HepG2 (cell line): ENCODE data around the gene SKP1. TPM values are rescaled to one million over a fixed set of nuclear protein-coding genes. Genes with fewer than 3 reads are reported as not detected.
A peak's percentile ranks its signal among the peaks of the same experiment; 100 is the strongest.

Experiments used
- BCL6 ChIP-seq: IDR thresholded peaks from 2 replicates; pipeline ENCODE4 v1.6.1; 2016; ENCODE audit warnings: missing genetic modification reagents, missing compliant biosample characterization
- BHLHE40 ChIP-seq: IDR thresholded peaks from 2 replicates; pipeline ENCODE4 v1.6.1; 2011; ENCODE audit warnings: low read length, improper control_type of control experiment
- BRCA1 ChIP-seq: sonication (generic); formaldehyde crosslinking; IDR thresholded peaks from 2 replicates; pipeline ENCODE4 v1.4.0; 2020; ENCODE audit warnings: missing genetic modification reagents
- FOXA3 ChIP-seq: IDR thresholded peaks from 2 replicates; pipeline ENCODE4 v1.6.1; 2016; ENCODE audit warnings: missing genetic modification reagents, missing compliant biosample characterization
- POLR2AphosphoS2 ChIP-seq: IDR thresholded peaks from 2 replicates; pipeline ENCODE4 v1.6.1; 2011; ENCODE audit warnings: low read depth, low read length, improper control_type of control experiment
- SAP130 ChIP-seq: IDR thresholded peaks from 2 replicates; pipeline ENCODE4 v1.6.1; 2016; ENCODE audit warnings: low read depth
- TARDBP ChIP-seq: sonication (generic); formaldehyde crosslinking; IDR thresholded peaks from 2 replicates; pipeline ENCODE4 v1.8.0; 2022; ENCODE audit warnings: mild to moderate bottlenecking, missing genetic modification reagents
- YEATS2 ChIP-seq: sonication (generic); formaldehyde crosslinking; IDR thresholded peaks from 2 replicates; pipeline ENCODE4 v1.4.0; 2020; ENCODE audit warnings: missing genetic modification reagents, borderline replicate concordance
- ZBTB1 ChIP-seq: sonication (generic); formaldehyde crosslinking; IDR thresholded peaks from 2 replicates; pipeline ENCODE4 v1.4.0; 2020; ENCODE audit warnings: missing genetic modification reagents, borderline replicate concordance
- ZNF3 ChIP-seq: IDR thresholded peaks from 2 replicates; pipeline ENCODE4 v1.7.0; 2017; ENCODE audit warnings: inconsistent platforms
- ZNF546 ChIP-seq: sonication (generic); formaldehyde crosslinking; conservative IDR thresholded peaks from 2 replicates; pipeline ENCODE4 v1.8.1; 2023; ENCODE audit warnings: mild to moderate bottlenecking, missing genetic modification reagents
- polyA plus RNA-seq, 8 experiments: library from polyadenylated mRNA; depleted of rRNA in 3 of 8; stranded (reverse) in 7 of 8; unstranded in 1 of 8; fragments of >200 nt; fragmentation: Illumina TruSeq in 4 of 8; extraction: Trizol in 4 of 8; gene quantifications; 2 replicates each; pipeline versions ENCODE4 v1.2.1 to v1.2.3, GENCODE V29; 2011 to 2016; ENCODE audit warnings: low read depth in 4 of 8, missing spikeins in 1 of 8, mixed read lengths in 1 of 8; ENCODE audit not compliant: insufficient read depth in 1 of 8
- total RNA-seq, 5 experiments: library from RNA; depleted of rRNA; stranded (reverse); fragments of >200 nt; fragmentation: Illumina TruSeq; extraction: Trizol; gene quantifications; 2 replicates each; pipeline ENCODE4 v1.2.3, GENCODE V29; 2016; ENCODE audit warnings: low read depth in 1 of 5
- TF ChIP-seq, protein P1 (sequence below): sonication (generic); formaldehyde crosslinking; IDR thresholded peaks from 2 replicates; pipeline ENCODE4 v1.5.0; 2020; ENCODE audit warnings: mild to moderate bottlenecking, missing genetic modification reagents, borderline replicate concordance
- TF ChIP-seq, protein P2 (sequence below): sonication (generic); formaldehyde crosslinking; IDR thresholded peaks from 2 replicates; pipeline ENCODE4 v1.8.0; 2022; ENCODE audit warnings: missing genetic modification reagents, mild to moderate bottlenecking, moderate library complexity, borderline replicate concordance
- TF ChIP-seq, protein P3 (sequence below), 2 experiments: sonication (generic) in 1 of 2; formaldehyde crosslinking in 1 of 2; IDR thresholded peaks; 2 replicates each; pipeline versions ENCODE4 v1.6.1 to v1.9.0; 2014 to 2022; ENCODE audit warnings: antibody characterized with exemption in 1 of 2, borderline replicate concordance in 1 of 2, inconsistent platforms in 1 of 2, low read depth in 1 of 2, missing genetic modification reagents in 1 of 2
- TF ChIP-seq, protein P4 (sequence below): sonication (generic); IDR thresholded peaks from 2 replicates; pipeline ENCODE4 v1.6.1; 2016; ENCODE audit warnings: low read depth, borderline replicate concordance
- TF ChIP-seq, protein P5 (sequence below): sonication (generic); formaldehyde crosslinking; IDR thresholded peaks from 2 replicates; pipeline ENCODE4 v1.4.0; 2020; ENCODE audit warnings: missing genetic modification reagents; ENCODE audit errors: not compliant biosample characterization

SKP1 gene
- total and polyA plus RNA-seq, 2 of the 13 experiments (the other 11 are each of a cell fraction or from before 2014, with no cell fraction given): 134 to 340 TPM

DNA sequence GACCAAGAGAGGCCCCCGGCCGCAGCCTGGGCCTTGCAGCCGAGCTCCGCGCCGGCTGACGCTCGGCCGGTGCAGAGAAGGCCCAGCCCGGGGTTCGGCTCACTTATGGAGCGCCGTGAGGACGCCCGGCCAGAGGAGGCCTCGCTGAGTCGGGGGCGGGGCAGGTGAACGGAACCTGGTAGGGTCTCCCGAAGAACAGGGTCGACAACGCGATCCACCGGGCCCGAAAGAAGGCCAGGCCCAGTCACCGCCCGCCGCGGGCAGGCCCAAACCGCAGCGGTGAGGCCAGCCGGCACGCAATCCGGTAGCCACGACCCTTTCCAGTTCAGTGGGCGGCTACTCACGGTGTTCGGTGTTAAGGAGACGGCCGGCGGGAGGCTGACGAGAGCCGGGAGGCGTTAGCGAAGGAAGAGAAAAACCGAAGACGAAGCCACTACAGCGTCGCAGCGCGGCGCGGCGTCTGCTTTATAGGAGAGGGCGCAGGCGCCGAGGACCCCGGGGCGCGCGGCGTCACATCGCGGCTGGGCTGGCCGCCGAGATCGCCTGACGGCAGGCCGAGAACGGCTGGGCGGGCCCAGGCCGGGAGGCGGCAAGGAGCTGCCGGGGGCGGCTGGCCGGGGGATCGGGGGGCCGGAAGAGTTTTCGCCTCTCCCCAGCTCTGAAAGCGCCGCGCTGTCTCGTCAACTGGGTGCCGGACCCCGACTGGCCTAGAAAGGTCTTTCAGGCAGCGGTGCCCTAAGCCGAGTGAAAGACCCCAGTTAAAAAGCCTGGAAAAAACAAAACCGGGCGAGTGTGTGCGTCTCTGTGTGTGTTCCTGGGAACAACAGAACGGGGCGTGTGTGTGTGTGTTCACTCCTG is at the start of gene SKP1 (continued):
- TF ChIP-seq, protein P1, sequence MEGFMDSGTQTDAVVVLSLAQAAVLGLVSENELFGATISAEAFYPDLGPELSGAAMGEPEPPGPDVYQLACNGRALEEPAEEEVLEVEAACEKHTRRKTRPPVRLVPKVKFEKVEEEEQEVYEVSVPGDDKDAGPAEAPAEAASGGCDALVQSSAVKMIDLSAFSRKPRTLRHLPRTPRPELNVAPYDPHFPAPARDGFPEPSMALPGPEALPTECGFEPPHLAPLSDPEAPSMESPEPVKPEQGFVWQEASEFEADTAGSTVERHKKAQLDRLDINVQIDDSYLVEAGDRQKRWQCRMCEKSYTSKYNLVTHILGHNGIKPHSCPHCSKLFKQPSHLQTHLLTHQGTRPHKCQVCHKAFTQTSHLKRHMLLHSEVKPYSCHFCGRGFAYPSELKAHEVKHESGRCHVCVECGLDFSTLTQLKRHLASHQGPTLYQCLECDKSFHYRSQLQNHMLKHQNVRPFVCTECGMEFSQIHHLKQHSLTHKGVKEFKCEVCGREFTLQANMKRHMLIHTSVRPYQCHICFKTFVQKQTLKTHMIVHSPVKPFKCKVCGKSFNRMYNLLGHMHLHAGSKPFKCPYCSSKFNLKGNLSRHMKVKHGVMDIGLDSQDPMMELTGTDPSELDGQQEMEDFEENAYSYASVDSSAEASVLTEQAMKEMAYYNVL (CRISPR knock-in tag): peak; percentile 91
- TF ChIP-seq YEATS2 (CRISPR knock-in tag) (peak; percentile 89), FOXA3 (CRISPR knock-in tag) (no peak), ZNF3 (CRISPR knock-in tag) (no peak), BCL6 (CRISPR knock-in tag) (peak; percentile 70; the same call in 1 of the 2 replicates), BHLHE40 (no peak), SAP130 (CRISPR knock-in tag) (peak; percentile 89), POLR2AphosphoS2 (peak; percentile 84; the same call in 1 of the 2 replicates), ZNF546 (CRISPR knock-in tag) (0 out of 2 replicates have a peak, but pooled peaks have one; percentile 20), BRCA1 (peak; percentile 96), TARDBP (CRISPR knock-in tag) (peak; percentile 38; the same call in 1 of the 2 replicates), ZBTB1 (0 out of 2 replicates have a peak, but pooled peaks have one; percentile 25)
- TF ChIP-seq, protein P2, sequence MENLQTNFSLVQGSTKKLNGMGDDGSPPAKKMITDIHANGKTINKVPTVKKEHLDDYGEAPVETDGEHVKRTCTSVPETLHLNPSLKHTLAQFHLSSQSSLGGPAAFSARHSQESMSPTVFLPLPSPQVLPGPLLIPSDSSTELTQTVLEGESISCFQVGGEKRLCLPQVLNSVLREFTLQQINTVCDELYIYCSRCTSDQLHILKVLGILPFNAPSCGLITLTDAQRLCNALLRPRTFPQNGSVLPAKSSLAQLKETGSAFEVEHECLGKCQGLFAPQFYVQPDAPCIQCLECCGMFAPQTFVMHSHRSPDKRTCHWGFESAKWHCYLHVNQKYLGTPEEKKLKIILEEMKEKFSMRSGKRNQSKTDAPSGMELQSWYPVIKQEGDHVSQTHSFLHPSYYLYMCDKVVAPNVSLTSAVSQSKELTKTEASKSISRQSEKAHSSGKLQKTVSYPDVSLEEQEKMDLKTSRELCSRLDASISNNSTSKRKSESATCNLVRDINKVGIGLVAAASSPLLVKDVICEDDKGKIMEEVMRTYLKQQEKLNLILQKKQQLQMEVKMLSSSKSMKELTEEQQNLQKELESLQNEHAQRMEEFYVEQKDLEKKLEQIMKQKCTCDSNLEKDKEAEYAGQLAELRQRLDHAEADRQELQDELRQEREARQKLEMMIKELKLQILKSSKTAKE (CRISPR knock-in tag): no peak; the same call in 1 of the 2 replicates
- TF ChIP-seq, protein P3, sequence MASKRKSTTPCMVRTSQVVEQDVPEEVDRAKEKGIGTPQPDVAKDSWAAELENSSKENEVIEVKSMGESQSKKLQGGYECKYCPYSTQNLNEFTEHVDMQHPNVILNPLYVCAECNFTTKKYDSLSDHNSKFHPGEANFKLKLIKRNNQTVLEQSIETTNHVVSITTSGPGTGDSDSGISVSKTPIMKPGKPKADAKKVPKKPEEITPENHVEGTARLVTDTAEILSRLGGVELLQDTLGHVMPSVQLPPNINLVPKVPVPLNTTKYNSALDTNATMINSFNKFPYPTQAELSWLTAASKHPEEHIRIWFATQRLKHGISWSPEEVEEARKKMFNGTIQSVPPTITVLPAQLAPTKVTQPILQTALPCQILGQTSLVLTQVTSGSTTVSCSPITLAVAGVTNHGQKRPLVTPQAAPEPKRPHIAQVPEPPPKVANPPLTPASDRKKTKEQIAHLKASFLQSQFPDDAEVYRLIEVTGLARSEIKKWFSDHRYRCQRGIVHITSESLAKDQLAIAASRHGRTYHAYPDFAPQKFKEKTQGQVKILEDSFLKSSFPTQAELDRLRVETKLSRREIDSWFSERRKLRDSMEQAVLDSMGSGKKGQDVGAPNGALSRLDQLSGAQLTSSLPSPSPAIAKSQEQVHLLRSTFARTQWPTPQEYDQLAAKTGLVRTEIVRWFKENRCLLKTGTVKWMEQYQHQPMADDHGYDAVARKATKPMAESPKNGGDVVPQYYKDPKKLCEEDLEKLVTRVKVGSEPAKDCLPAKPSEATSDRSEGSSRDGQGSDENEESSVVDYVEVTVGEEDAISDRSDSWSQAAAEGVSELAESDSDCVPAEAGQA (IDR thresholded peaks at IDR 0.05; ENCODE audit: low read depth): no peak
- TF ChIP-seq, protein P3 (CRISPR knock-in tag; IDR thresholded peaks at IDR 0.05; ENCODE audit: borderline replicate concordance): peak; percentile 92; the same call in 1 of the 2 replicates
- TF ChIP-seq, protein P4, sequence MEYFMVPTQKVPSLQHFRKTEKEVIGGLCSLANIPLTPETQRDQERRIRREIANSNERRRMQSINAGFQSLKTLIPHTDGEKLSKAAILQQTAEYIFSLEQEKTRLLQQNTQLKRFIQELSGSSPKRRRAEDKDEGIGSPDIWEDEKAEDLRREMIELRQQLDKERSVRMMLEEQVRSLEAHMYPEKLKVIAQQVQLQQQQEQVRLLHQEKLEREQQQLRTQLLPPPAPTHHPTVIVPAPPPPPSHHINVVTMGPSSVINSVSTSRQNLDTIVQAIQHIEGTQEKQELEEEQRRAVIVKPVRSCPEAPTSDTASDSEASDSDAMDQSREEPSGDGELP: no peak
- TF ChIP-seq, protein P5, sequence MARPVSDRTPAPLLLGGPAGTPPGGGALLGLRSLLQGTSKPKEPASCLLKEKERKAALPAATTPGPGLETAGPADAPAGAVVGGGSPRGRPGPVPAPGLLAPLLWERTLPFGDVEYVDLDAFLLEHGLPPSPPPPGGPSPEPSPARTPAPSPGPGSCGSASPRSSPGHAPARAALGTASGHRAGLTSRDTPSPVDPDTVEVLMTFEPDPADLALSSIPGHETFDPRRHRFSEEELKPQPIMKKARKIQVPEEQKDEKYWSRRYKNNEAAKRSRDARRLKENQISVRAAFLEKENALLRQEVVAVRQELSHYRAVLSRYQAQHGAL: no peak
